ENCODE data around the gene PTGFRN.
"Not testable (repeated sequence)": the region's sequence is repeated elsewhere in the genome, so short reads cannot be mapped to it uniquely, and the experiment has no call there.

Gene PTGFRN

DNA sequence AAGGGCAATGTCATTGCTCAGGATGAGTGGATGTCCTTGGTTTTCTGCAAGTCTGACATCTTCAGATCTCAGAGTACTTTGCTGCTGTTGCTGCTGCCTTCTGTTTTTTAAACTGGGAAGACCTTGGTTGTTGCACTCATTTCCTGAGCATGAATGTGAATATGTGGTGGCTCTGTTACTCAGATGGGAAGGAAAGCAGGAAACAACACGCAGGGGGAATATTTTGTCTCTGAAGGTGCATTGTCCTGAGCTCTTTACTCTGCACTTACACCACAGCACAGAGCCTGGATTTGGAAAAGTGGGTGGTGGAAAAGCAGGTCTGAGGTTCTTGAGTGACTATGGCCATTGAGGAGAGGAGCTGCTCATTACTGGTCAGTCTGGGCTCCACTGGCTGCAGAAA lies 36.3 kb downstream of the PTGFRN start:
- no peak for DNase-seq

DNA sequence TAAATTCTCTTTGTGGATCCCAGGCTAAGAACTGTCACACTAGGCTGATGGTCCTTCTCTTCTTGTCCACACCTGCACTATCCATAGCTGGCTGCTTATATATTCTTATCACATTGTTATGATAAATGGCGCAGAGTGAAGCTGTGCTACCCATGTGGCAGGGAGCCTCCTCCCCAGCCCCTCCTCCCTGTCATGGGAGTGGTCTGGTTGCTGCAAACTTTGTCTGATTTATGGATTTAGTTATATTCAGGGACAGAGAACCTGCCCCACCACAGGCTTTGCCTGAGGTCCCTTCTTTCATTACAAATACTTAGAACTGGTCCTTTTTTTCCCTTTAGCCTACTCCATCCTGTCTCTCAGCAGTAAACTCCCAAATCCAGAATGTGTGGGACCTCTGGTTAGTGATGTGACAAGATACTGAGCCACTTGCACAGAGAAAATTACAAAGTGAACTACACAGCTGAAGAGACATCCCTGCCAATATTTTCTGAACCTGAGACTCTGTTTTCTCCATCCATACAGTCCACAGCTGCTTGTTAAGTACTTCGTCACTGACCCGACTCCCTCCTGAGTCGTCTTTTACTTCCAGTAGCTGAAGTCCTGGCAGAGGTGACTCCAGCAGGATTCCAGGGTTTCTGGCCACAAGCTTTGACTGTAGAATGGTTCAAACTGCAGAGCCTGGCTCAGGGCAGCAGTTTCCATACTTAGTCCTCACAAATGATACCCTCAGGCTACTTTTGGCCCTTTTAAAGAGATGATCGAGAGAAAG lies 37.6 kb downstream of the PTGFRN start:
- no peak for DNase-seq

DNA sequence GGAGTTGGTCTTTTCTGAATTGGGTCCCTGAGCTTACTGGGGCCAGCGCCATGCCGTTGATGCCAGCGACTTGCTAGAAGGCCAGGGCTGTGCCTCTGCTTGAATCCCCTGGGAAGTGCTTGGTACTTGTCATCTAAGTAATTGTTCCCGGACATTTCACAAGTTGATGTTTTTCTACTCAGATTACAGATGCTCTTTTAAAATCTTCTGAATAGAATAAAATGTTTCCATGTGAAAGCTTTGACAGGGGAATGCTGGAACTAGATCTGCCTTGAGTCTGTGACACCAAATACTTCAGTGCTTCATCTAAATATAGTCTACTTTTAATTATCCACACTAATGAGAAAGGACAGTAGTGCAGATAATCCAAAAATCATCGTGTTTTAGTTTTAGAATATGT lies 38.3 kb downstream of the PTGFRN start:
- no peak for DNase-seq

- DNase-seq = no peak
Observed at GRCh38 chr1:116948642-116949041, 38.9 kb downstream of the PTGFRN start.

DNA sequence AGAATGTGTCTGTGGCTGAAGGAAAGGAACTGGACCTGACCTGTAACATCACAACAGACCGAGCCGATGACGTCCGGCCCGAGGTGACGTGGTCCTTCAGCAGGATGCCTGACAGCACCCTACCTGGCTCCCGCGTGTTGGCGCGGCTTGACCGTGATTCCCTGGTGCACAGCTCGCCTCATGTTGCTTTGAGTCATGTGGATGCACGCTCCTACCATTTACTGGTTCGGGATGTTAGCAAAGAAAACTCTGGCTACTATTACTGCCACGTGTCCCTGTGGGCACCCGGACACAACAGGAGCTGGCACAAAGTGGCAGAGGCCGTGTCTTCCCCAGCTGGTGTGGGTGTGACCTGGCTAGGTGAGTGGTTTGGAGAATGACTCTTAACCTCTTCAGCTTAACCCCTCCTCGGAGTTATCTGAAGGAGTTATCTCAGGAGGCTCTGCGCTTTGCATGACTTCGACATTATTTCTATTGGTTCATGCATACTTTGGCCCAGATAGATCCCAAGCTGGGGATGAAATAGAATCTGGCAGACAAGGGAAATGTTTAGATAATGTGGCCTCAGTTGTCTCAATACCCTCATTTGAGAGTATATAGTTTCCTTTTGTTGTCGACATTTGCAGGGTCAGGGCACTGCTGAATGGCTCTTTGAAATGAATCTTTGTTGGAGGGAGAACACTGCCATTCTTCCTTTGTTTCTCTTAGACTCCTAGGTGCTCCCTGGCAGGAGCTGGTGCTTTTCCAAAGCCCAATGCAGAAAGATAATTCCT lies 39.7 kb downstream of the PTGFRN start:
- DNase-seq = no peak

- DNase-seq = peak; percentile 7
Observed at GRCh38 chr1:116950517-116951199, 40.9 kb downstream of the PTGFRN start.

GRCh38 chr1:116951200-116951935 lies 41.7 kb downstream of the PTGFRN start:
- no peak for DNase-seq

DNA sequence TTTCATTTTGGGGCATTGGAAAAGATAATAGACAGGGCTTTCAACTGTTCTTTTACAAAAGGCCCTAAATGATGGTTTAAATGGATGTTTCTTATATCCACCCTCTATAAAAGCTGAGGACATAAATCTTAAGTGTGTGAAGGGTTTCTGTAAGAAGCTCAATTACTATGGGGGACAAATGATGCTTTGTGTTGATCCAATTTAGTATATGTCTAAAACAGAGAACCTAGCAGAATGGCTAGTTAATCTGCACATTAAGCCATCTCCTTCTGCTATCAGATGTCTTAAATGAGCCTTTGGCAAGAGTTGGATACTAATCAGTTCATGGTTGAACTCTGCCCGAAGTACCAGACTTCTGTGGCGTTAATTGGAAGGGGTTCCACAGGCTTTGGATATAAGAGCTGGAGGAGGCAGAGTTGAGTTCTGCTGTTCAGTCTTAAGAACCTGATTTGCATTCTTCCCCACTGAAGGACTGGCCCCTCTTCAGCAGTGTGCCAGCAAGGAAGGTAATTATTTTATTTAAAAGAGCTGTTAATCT lies 43.1 kb downstream of the PTGFRN start:
- no peak for DNase-seq

GRCh38 chr1:116954440-116954839 lies 44.7 kb downstream of the PTGFRN start:
- DNase-seq = no peak

DNA sequence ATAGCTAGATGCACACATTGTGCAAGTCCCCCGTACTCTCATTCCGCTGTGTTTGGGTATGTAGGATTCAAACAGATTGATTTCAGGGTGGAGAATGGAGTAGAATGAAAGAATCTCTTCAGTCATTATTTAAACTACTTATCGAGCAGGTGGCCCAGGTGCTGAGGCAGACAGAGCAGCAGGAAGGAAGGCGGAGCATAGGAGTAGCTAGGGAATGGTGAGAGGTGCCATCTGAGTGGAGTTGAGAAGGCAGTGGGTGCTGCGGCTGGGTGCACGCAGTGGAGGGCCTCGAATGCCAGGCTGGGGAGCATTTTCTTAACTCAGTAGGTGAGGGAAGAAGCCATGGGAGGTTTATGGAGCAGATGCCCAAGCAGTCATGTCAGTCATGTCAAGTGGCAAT lies 46.7 kb downstream of the PTGFRN start:
- no peak for DNase-seq

- DNase-seq = no peak
Observed at GRCh38 chr1:116957646-116958045, 47.9 kb downstream of the PTGFRN start.

- no peak for DNase-seq
Observed at GRCh38 chr1:116958110-116958509, 48.4 kb downstream of the PTGFRN start.

DNA sequence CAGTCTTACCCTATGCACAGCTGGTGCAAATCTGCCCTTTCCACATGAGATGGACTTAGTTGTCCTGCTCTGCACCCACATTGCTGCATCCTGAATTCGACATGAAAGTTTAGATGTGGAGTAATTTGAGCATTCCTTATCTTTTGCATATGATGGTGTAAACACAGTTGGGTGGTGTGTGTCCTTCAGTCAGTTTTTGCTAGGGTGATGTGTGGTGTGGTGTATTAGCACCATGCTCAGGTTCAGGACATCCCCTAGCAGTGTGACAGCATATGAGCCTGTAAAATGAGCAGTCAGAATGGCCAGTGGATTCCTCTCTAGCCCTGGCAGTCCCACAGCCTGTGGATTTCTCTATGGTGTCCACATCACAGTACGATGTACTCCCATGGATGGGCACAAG lies 49.3 kb downstream of the PTGFRN start:
- DNase-seq = no peak

GRCh38 chr1:116961606-116962005 lies 51.9 kb downstream of the PTGFRN start:
- DNase-seq = no peak

DNA sequence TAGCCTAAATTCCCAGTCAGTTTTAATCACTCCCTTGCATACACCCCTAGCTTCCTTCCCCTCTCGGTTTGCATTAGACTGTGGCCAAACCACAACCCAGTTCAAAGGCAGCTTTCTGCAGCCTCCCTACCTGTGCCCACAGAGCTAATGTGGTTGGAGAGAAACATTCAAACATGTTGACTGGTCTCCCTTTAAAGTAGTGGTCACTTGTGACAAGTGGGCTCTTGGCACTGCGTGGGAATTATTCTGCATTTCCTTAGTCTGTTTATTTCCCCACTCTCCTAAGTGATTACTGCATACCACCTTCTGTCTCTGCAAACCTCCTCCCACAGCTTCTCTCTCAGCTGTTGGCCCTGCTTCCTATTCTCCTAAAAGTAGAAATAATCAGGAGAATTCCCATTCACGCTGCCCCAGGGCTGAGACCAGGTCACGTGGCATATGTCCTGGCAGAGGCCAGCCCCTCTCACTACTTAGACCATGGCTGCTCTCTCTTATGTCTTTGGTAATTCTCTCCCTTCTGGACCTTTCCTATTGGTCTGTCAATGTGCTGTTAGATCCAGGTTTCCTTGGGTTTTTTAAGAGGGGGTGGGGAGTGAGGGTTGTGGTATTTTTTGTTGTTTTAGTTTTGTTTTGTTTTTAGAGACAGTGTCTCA lies 53.4 kb downstream of the PTGFRN start:
- DNase-seq = no peak

- no peak for DNase-seq
Observed at GRCh38 chr1:116966791-116967190, 57.1 kb downstream of the PTGFRN start.

- no peak for DNase-seq
Observed at GRCh38 chr1:116968724-116969123, 59.0 kb downstream of the PTGFRN start.

DNA sequence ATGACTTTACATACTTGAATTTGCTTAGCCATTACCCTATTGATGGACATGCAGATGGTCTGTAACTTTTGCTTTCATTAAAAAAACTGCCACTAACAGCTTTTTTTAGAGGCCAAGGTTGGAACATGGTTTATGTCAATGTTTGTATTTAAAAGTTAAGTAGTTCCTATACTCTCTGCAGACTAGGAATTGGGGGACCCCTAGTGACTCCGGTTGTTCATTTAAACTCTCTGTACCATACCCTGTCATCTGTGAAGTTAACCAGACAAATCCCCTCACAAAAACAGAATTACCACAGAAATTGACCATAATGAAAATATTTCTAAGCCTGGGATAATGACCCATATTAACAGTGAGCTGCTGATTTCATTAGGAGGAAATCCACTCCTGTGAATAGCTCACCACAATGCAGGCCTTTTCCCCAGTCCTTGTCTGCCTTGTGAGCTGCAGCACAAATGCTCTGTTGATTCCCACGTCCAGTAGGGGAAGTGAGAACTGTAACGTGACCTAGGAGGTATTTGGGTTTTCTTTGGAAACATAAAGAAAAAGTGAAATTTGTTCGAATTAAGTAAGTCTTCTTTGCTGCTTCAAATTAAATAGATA lies 61.6 kb downstream of the PTGFRN start:
- DNase-seq = no peak

DNA sequence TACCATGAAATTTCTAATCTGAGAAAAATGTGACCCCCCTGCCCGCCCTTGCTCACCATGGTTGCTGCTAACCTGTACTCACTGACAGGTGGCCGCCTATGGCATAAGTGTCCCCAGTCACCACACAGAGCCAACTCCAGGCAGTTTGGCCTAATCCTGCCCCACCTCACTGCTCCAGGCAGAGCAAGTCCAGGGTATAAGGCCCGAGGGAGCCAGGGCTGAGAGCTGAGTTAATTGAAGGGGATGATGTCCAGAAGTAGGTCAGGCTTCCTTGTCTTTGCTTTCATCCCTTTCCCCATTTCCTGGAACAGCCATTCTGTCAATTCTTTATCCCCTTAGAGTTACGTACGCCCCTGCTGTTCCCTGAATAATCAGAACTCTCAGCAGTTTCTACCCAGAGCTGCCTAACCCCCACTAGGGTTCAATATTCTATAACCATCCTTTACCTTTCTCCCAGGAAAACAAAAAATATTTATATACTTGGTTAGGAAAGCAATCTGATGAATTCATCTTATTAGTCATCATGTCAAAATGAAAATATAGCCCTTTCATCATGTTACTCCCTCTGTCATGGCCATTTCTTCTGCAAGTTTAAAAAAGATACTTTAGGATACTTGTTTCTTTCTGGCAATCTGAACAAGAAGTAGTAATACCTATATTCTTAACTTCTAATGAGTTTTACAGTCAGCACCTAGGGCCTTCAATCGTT lies 62.4 kb downstream of the PTGFRN start:
- DNase-seq = no peak

DNA sequence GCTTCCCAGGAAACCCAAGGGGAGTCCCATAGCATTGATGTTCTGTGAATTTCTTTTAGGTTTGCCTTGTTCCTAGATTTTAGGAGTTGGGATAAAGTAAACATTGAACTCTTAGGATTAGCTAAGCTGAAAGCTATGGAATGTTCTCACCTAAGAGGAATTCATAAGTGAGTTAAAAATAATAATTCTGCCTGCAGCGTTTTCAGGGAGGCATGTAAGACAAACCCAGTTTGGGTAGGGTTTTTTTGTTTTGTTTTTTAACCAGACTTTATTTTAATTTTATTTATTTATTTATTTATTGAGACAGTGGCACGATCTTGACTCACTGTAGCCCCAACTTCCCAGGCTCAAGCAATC lies 62.9 kb downstream of the PTGFRN start:
- no peak for DNase-seq

GRCh38 chr1:116980309-116980708 lies 70.6 kb downstream of the PTGFRN start:
- not testable (repeated sequence) for DNase-seq

All from hematopoietic multipotent progenitor cell treated with erythropoietin and hydrocortisone succinate and interleukin-3 and kit ligand, for 6 days (in vitro differentiated cells).